Testis (tissue), 3 donors: ENCODE measurements around the gene CENPL. TPM values are rescaled to one million over a fixed set of nuclear protein-coding genes. Genes with fewer than 3 reads are reported as not detected.

Experiments used
- DNase-seq: peaks from one replicate; pipeline ENCODE4 v3.0.0-alpha.2; 2019
- H3K27ac ChIP-seq, 2 donors: fragments of 200-600 bp; sonication (generic); one replicate each; pipeline ENCODE4 v1.5.1; 2019
- H3K27me3 ChIP-seq: fragments of 200-600 bp; sonication (generic); one replicate; pipeline ENCODE4 v1.5.1; 2019
- H3K36me3 ChIP-seq: fragments of 200-600 bp; sonication (generic); one replicate; pipeline ENCODE4 v1.5.1; 2017; ENCODE audit warnings: low read depth; ENCODE audit errors: missing control alignments
- H3K4me1 ChIP-seq: fragments of 200-600 bp; sonication (generic); one replicate; pipeline ENCODE4 v1.5.1; 2019
- H3K4me3 ChIP-seq, 2 donors: fragments of 200-600 bp; sonication (generic); one replicate each; pipeline ENCODE4 v1.5.1; 2017 to 2019
- H3K9me3 ChIP-seq: fragments of 200-600 bp; sonication (generic); one replicate; pipeline ENCODE4 v1.5.1; 2017
- CTCF ChIP-seq, 3 experiments: fragments of 450-650 bp in 2 of 3; fragments of 200-600 bp in 1 of 3; sonication (generic) in 1 of 3; IDR thresholded peaks; one replicate each; pipeline ENCODE4 v1.5.1; 2016 to 2019; ENCODE audit warnings: antibody characterized with exemption in 3 of 3, mild to moderate bottlenecking in 2 of 3, moderate library complexity in 1 of 3
- POLR2A ChIP-seq: fragments of 450-650 bp; IDR thresholded peaks from one replicate; pipeline ENCODE4 v1.6.1; 2017; ENCODE audit warnings: antibody characterized with exemption, mild to moderate bottlenecking, moderate library complexity
- WGBS, 2 donors: methylation state at CpG; one replicate each; pipeline ENCODE4 v1.1.5; 2018; 5-methylcytosine and 5-hydroxymethylcytosine counted together
- intact Hi-C: fragments of 100-400 bp; cut with DNase I; formaldehyde crosslinking; loops from one replicate; pipeline ENCODE4 v1.15.1; 2023; ENCODE audit warnings: low total_unique reads
- polyA plus RNA-seq: library from polyadenylated mRNA; stranded (reverse); fragments of 350-450 nt; fragmentation: Illumina TruSeq; extraction: RNeasy Lipid Tissue Mini Kit (QIAGEN cat#74804); gene quantifications from one replicate; pipeline ENCODE4 v1.2.3, GENCODE V29; 2014; ENCODE audit warnings: low read depth, low replicate concordance; ENCODE audit not compliant: insufficient read depth
- total RNA-seq, 2 donors: library from RNA; depleted of rRNA; stranded (reverse); fragments of >200 nt; gene quantifications; one replicate each; pipeline ENCODE4 v1.2.3, GENCODE V29; 2016

Gene CENPL
- total and polyA plus RNA-seq, 3 donors from 2014 or later: 13.2 to 26.5 (median 20.5) TPM

GRCh38 chr1:173869021-173869359 is 44.3 kb upstream of the CENPL start:
- WGBS, 2 donors: 3 to 4% methylated on average over 5 of the region's 5 CpGs
- H3K4me1 ChIP-seq: peaks cover 33% of the 10 kb centered on the region
- TF ChIP-seq CTCF (IDR thresholded peaks at IDR 0.05) (no peak), POLR2A (no peak)
- intact Hi-C loops: no loop called here
- H3K36me3 ChIP-seq: no peaks in the 10 kb centered on the region
- peak overlapping the region; percentile 92 to 95 for H3K27ac ChIP-seq
- H3K27me3 ChIP-seq: no peaks in the 10 kb centered on the region
- peak overlapping the region; percentile 78 to 88 for H3K4me3 ChIP-seq
- no peak for DNase-seq
- H3K9me3 ChIP-seq: no peaks in the 10 kb centered on the region

GRCh38 chr1:173868266-173869020 is 43.8 kb upstream of the CENPL start, which contains the start of gene ZBTB37:
Gene ZBTB37, plus strand, starts transcription at chr1:173868380. Its CDS starts 1,846 bp downstream, at chr1:173870226.
- no peaks in the 10 kb centered on the region for H3K27me3 ChIP-seq
- H3K27ac ChIP-seq: peak within 1 kb of the TSS; percentile 92 to 95
- intact Hi-C loops: no loop called here
- no peaks in the 10 kb centered on the region for H3K36me3 ChIP-seq
- no peak for TF ChIP-seq POLR2A
- no peak for TF ChIP-seq CTCF (IDR thresholded peaks at IDR 0.05)
- DNase-seq: peak; percentile 87
- H3K4me3 ChIP-seq: peak within 1 kb of the TSS; percentile 78 to 88
- no peaks in the 10 kb centered on the region for H3K9me3 ChIP-seq
- 0 to 1% methylated on average over 27 to 51 of the region's 53 CpGs for WGBS, 2 donors
- peaks cover 33% of the 10 kb centered on the region for H3K4me1 ChIP-seq

- peaks cover 33% of the 10 kb centered on the region for H3K4me1 ChIP-seq
- DNase-seq: peak; percentile 100
- no peaks in the 10 kb centered on the region for H3K36me3 ChIP-seq
- H3K4me3 ChIP-seq: peak within 1 kb of the TSS; percentile 78 to 88
- H3K9me3 ChIP-seq: no peaks in the 10 kb centered on the region
- no peaks in the 10 kb centered on the region for H3K27me3 ChIP-seq
- WGBS, 2 donors: 0 to 1% methylated on average over 9 to 30 of the region's 30 CpGs
- intact Hi-C loops: no loop called here
- TF ChIP-seq CTCF (IDR thresholded peaks at IDR 0.05) (no peak), POLR2A (peak; percentile 96)
- peak within 1 kb of the TSS; percentile 92 to 95 for H3K27ac ChIP-seq
These were observed 43.1 kb upstream of the CENPL start, which contains the start of gene GAS5 for GRCh38 chr1:173867753-173868265. Gene GAS5, minus strand, starts transcription at chr1:173867989.

- no peak for DNase-seq
- peak overlapping the region; percentile 92 to 95 for H3K27ac ChIP-seq
- TF ChIP-seq POLR2A: no peak
- TF ChIP-seq CTCF (IDR thresholded peaks at IDR 0.05): no peak
- no peaks in the 10 kb centered on the region for H3K27me3 ChIP-seq
- H3K36me3 ChIP-seq: no peaks in the 10 kb centered on the region
- no peaks in the 10 kb centered on the region for H3K9me3 ChIP-seq
- 3% methylated on average over 30 to 32 of the region's 32 CpGs for WGBS, 2 donors
- H3K4me1 ChIP-seq: peaks cover 33% of the 10 kb centered on the region
- intact Hi-C loops: no loop called here
- peak overlapping the region; percentile 78 to 88 for H3K4me3 ChIP-seq
These were observed 42.6 kb upstream of the CENPL start for GRCh38 chr1:173867141-173867752.
